Coronary artery (tissue), 2 donors: ENCODE measurements around the gene SLC6A11.

ENCODE experiments used
- DNase-seq: peaks from one replicate; pipeline ENCODE4 v3.0.0-alpha.2; 2017; ENCODE audit warnings: low spot score
- H3K27ac ChIP-seq, 2 donors: fragments of 200-600 bp; sonication (generic); one replicate each; pipeline ENCODE4 v1.5.1; 2016 to 2019
- H3K4me3 ChIP-seq: fragments of 200-600 bp; sonication (generic); 2 replicates; pipeline ENCODE4 v1.5.1; 2016; ENCODE audit warnings: mild to moderate bottlenecking, moderate library complexity
- CTCF ChIP-seq: fragments of 200-600 bp; sonication (generic); IDR thresholded peaks from one replicate; pipeline ENCODE4 v1.5.1; 2019; ENCODE audit warnings: antibody characterized with exemption

SLC6A11 gene

DNA sequence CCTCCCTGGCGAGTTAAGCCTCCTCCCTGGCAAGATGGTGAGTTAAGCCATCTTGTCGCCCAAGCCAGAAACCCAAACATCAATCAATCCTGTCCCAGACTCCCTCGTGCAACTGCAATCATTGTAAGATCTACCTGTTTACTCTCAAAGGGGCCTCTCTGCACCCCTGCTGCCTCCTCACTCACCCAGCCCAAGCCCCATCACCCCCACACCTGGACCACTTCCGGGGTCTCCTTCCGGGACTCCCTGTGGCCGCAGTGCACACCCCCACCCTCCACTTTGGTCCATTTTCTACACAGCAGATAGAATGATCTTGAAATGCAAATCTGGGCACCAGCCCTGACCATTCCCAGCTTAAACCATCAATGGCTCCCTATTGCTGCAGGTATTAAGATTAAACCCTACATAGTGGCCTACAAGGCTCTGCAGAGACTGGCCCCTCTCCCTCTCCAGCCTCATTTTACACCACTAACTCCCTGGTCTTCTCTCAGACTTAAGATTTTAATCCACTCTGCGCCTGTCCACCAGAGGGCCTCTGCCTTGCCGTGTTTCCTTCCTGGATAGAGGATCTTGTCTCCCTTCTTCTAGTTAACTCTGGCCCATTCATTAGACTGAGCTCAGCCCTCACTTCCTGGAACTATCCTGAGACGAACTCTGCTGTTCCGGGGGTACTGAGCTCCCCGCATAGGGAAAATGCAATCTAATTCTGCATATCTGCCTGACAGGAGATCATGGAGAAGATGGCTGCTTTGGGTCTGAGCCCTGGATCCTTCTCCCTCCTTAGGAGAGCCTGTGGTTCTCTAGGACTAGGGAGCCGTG, 134.7 kb downstream of the SLC6A11 start:
- peak overlapping the region; percentile 13 for H3K4me3 ChIP-seq
- TF ChIP-seq CTCF, result peak; percentile 28
- no peak for DNase-seq
- H3K27ac ChIP-seq, result no peak overlapping the region

DNA sequence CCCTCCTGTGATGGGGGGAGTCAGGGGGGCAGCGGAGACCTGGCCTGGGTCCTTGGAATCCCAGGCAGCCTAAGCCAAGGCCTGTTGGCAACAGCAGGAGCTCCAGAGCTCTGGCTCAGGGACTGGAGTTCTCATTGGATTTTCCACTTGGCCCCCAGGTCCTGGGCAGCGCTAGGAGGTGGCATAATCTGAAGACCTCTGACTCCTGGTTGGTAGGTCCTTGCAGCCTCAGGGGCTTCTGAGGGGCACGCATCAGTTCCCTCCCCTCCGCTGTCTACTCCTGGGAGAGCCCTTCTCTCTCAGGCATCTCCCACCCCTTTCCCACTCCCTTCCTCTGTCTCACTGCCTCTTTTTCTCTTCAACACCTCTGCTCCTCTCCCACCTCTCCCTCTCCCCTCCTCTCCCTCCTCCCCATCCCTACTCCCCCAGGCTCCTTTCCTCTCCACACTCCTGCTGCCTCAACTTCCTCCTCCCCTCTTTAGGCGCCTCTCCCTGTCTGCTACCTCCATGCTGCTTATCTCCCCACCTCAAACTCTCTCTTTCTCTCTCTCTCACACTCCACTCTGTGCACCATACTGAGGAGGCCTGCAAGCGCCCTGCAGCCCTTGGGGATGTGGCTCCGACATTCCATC, 135.4 kb downstream of the SLC6A11 start:
- Histone ChIP-seq H3K4me3 (peak overlapping the region; percentile 13), H3K27ac (no peak overlapping the region)
- DNase-seq, result no peak
- TF ChIP-seq CTCF, result no peak

DNA sequence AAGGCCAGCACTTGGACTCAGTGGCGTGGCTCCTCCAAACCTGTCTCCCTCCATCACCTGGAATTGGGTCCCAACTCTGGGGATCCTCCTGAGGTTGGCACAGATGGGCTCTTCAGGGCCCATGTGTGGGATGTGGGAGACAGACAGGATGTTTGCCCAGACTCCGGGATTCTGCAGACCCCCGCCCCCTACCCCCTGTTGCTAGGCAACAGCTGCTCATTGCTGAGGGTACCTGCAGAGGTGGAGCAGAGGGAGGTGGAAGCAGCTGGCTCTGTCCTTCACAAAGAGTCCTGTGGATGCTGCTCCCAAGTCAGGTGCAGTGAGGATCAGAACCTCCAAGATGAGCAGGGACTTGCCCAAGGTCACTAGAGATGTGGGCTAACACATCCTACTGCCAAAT, 136.5 kb downstream of the SLC6A11 start:
- no peak for TF ChIP-seq CTCF
- Histone ChIP-seq H3K4me3 (no peak overlapping the region), H3K27ac (no peak overlapping the region)
- DNase-seq, result no peak

GRCh38 chr3:10954740-10955139, 138.7 kb downstream of the SLC6A11 start:
- Histone ChIP-seq H3K4me3 (no peak overlapping the region), H3K27ac (no peak overlapping the region)
- DNase-seq, result no peak
- TF ChIP-seq CTCF, result no peak

DNA sequence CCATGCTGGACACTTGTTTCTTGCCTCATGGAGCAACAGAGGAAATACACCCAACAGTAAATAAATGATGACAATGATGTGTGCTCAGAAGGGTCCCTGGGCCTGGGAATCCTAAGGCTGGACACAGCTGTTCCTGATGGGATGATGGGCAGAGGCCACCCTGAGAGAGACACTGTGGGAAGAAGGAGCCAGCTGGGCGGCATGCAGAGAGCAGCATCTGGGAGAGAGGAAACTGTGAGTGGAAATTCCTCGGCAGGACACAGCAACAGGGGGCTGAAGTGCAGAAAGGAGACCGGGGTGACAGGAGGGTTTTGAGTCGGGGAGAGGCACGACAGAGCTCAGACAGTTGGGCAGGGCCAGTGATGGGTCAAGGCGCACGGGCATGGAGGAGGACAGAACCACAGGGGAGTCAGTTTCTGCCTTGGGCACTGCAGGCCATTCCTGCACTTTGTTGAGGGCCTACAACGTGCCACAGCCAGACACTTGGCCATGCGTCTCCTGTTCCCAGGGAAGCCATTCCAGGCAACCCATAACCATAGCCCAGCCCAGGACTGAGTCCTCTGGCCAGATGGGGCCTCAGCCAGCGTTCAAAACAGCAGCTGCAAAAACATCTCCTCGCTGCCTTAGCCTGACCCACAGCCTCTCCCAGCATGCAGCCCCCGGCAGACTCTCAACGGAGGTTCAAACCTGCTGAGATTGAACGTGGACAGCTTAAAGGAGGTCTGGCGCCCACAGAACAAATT, 139.9 kb downstream of the SLC6A11 start:
- no peak for DNase-seq
- peak overlapping the region in 1 of 2 donors; percentile 47 for H3K27ac ChIP-seq
- TF ChIP-seq CTCF, result no peak

GRCh38 chr3:10956531-10956930, 140.5 kb downstream of the SLC6A11 start:
- H3K27ac ChIP-seq, result peak overlapping the region in 1 of 2 donors; percentile 47
- TF ChIP-seq CTCF, result no peak
- no peak overlapping the region for H3K4me3 ChIP-seq
- DNase-seq, result no peak

More for the DNA sequence above, 139.9 kb downstream of the SLC6A11 start:
- no peak overlapping the region for H3K4me3 ChIP-seq
